Measurements from ENCODE around the gene EHD4.

EHD4 gene

DNA sequence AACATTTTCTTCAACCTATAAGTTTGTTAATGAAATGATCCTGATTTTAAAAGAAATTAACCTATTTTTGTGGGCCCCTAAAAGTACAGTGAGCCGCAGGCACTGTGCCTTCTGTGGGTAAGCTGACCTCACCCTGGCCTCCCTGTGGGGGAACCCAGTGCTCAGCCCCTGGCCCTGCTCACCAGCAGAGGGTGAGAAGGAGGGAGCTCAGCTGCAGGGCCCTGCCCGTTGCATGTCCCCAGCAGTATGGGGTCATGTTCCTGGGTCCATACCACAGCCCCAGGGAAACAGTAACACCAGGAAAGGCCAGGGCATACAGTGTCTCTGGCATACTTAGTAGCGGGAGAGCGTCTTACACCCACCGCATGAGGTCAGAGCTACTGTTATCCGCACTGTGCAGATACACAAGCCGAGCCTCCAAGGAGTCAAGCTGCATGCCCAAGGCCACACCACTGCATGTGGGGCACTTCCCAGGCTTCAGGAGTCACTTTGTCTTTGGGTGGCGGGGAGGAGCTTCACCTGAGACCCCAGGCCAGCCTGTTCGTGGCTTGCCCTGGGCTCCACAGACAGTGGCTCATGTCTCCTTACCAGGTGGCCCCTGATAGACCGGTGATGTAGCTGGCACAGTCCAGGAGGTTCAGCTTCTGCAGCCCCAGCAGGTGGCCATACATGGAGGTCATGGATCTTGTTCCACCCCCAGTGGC, 22.6 kb upstream of the EHD4 start:
- no peak for DNase-seq

DNA sequence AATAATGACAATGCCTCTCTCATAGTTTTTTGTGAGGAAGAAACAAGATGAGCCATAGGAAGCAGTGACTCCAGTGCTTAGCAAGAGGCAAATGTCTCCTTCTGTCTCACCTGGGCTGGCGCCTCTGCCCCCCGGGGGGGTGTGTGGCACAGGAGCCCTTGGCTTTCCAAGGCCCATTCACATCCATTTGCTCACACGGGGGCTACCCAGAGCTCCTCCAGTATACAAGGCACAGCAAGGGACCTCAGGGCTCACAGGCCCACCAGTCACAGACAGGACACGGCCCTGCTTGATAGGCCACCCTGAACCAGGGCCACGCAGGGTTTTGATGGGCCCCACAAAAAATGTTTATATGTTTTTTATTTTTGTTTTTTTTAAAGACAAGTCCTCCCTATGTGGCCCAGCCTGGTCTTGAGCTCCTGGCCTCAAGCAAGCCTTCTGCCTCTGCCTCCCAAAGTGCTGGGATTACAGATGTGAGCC, 21.9 kb upstream of the EHD4 start:
- DNase-seq, result no peak

DNA sequence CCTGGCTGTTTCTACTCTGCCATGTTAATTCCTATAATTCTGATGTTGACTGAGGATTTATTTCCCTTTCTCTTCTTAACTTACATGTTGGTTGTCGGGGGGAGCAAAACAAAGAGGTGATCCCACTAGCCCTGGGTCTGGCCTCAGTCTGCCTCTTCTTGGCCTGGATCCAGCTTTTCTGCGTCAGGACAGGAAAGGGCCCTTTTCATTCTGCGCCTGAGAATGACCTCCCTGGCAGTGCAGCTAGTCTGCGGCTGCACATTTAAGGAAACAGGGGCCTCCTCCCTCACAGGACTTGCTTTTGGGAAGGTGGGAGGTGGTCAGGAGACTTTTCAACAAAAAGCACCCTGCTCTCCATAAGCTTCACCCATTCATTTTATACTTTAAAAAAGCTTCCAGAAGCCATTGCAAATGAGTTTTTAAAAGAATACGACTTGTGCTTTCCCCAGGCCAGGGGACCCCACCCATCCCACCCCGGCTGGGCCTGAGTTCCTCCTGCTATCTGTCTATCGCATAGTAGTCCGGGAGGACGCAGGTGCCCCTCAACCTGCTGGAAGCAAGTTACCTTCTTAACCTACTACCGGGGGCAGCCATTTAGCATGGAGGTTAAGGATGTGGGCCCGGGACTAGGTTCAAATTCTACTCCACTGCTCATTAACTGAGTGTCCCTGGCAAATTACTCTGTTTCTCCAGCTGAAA, 21.3 kb upstream of the EHD4 start:
- no peak for DNase-seq

DNA sequence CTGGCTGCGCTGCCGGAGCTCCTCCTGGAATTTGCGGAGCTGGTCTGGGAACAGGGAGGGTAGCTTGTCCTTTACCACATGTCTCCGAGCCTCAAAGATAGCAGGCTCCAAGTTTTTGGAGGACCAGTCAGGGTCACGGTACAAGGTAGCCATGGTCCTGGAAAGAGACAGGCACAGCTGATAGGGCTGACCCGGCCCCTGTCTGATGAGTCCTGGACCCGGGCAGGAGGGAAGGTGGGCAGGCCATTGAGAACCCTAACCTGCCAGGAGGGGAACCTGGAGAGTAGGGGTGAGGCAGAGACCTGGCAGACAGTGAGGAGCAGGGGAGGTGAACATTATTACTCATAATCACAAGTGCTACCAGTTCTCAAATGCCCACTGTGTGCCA, 20.4 kb upstream of the EHD4 start:
- no peak for DNase-seq

DNA sequence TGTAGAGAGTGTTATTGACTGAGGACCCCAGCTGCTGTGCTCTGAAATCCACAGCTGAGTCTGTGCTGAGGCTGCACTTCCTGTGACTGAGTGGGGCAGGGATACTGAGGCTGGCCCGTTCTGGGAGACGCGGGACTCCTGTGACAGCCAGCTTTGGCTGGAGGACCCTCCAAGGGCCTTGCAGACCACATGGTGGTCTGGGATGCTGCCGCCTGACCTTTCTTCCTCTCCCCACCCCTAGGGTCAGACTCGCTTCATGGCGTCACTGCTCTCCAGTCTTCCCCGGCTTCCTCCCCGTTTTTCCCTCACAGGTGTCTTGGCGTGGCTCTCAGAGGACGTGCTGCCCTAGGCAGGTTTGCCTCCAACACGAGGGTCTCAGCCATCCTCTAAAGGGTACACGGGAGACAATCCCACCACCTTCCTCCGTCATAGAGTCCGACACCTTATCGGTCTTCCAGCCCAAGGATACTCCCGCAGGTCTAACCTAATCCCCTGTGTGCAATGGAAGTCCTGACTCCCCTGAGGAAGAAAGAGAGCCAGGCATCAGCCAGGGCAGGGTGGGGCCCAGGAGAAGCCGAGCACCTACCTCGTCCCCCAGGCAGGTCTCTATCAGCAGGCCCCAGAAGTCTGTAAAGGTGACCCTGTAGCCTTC, 19.9 kb upstream of the EHD4 start:
- DNase-seq, result no peak

DNA sequence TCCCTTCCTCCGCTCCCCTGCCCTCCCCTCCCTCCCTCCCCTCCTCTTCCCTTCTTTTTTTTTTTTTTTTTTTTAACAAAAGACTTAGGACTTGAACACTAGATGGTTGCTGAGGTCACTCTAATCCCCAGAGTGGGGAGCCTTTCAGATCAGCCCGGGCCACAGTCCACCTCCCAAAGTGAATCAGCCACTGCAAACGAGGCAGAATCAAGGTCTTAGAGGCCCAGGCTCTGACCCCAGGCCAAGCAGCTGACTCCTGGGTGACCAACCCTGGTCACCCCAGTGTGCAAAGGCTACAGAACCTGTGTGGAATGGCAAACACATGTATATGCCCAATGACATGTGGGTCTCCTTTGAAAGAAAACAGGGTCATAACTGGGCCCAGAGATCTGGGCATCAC, 18.3 kb upstream of the EHD4 start:
- DNase-seq, result no peak

DNA sequence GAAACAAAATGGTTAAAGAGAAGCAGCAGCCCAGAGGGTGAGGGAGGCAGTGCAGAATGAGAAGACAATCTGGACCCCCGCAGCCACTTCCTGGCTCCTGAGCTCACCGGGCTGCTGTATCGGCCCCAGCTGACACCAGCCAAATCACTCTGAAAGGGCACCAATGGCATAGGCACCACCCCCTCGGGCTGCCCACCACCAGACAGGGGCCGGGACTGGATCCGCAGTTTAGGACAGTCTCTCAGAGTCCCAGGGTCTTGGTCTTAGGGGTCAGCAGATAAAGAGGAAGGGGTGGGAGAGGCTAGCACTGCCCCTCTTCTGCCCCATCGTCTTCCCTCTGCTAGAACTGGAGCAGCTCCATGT, 17.9 kb upstream of the EHD4 start:
- no peak for DNase-seq

DNA sequence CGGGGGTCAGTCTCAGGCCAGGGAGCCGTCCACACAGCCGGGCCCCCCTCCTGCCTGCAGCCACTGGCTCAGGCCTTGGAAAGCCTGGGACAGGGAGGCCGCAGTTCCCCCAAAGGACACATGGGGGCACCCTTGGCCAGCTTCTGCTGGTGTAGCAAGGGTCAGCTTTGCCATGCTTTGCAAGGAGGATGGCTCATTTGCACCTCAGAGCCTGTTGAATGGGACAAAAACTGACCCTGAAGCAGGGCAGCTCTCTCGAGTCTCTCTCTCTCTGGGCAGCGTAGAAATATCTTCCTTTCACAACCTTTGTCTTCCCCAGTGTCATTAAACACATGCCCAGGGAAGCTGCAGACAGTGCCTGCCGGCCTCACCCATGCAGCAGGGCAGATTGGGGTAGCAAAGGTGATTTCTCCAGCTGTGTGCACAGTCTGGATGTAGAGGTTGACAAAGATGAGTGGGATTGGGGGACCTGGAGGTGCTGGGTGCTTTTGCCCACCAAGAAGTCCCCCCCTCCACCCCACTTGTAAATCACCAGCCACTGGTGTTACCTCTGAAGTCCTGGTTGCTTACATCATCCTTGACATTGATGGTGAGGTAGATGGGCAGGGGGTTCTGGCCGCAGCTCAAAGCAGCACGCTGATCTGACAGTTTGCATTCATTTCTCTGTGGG, 17.4 kb upstream of the EHD4 start:
- peak; percentile 84 to 92 (median 87) for DNase-seq

DNA sequence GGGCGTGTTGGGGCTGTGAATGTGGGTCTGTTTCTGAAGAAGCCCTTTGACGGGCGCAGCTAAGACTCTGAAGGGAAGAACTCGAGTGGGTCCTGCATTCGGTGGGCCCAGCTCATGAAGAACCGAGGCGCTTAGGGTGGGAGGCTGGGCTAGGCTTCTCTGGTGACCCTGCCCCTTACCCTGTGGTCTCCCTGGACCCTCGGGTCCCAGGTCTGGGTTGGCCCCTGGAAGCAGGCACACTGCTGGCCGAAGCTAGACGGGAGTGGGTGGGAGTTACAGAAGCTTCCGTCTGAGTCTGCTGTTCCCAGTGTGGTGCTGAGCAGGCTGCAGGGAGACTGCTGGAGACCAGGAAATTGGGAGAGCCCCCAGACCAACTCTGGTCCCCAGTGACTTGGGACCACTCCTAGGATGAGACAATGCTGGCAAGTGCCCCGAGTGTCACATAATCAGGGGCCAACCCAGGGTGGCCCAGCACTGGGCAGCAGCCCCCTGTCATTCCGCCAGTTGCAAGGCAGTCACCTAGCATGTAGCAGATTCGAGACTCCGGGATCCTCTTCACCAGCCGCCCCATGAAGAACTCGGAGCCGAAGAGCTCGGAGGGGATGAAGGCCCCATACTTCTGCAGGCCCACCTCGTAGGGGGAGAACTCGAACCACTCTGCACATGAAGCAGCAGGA, 16.7 kb upstream of the EHD4 start:
- DNase-seq, result no peak

DNA sequence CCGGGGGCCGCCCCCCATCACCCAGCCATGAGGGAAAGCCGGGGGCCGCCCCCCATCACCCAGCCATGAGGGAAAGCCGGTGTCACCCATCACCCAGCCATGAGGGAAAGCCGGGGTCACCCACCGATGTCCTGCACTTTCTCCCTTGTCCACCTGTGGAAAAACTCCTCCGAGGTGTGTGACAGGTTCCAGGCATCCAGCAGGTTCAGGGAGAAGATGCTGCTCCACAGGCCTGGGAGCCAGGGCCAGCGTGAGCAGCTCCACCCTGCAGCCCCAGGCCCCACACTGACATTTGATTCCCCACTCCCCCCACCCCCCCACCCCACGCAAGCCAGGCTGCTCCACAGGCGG, 15.5 kb upstream of the EHD4 start:
- no peak for DNase-seq

DNA sequence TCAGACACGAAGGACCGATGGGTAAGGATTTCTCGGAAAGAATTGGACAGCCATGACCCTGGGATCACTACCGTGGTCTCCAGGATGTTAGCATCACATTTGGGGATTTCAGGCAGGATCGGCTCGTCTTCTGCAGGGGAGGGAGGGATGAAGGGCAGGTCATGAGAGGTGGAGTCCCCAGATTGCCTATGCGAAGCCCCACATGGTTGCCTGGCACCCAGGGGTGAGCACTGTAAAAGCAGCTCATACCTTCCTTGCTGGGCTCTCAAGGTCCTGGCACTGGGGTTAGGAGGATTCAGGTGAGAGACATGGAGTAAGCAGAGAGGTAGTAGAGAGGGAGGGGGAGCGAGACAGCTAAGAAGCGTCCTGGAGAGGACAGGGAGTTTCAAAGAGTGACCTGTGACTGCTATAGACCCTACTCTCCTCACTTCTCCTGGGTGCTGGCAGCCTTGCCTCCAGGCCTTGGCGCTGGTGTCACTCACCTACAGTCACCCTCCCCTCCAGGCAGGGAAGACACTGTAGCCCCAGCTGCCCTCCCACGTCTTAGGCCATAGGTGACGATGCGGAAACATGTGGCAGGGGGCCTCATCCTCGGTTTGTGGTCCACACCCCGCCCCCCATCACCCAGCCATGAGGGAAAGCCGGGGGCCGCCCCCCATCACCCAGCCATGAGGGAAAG, 15.0 kb upstream of the EHD4 start:
- DNase-seq, result no peak

DNA sequence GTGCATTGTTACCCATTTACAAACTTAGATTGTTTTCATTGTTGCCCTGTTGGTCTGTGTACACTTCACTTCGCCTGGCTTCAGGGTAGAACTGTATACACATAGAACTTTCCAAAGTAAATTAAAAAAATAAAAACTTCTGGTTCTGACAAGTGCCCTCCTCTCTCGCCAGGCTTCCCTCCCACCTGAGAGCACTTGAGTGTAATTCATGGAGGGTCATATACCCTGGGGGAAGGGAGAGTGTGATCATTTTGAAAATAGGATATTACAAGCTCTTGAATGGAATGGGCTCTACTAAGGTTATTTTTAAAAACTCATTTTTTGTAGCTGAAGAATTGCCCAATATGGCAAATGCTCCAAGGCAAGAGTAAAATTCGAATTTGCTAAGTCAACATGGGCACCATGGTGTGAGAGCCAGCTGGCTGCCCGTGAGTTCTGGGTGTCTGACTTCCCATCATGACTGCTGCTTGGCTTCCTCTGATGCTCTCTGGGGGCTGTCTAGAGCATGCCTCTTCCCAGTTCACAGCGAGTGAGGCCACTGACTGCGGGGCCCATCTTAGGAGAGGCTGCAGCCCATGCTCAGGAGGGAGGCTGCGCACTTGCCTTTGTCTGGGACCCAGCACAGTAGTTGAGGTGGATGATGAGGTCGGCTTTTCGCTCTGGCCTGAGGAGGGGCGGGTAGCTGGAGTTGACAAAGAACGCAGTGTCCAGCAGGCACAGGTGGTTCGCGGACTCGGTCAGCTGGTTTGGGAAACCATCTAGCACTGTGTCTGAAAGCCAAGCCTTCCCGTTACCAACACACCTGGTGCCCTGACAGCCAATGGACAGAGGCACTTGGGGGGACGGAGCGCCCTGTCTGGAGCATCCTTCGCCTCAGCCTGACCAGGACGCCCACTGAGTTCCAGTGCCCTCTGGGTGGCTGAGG, 13.1 kb upstream of the EHD4 start:
- DNase-seq, result no peak

DNA sequence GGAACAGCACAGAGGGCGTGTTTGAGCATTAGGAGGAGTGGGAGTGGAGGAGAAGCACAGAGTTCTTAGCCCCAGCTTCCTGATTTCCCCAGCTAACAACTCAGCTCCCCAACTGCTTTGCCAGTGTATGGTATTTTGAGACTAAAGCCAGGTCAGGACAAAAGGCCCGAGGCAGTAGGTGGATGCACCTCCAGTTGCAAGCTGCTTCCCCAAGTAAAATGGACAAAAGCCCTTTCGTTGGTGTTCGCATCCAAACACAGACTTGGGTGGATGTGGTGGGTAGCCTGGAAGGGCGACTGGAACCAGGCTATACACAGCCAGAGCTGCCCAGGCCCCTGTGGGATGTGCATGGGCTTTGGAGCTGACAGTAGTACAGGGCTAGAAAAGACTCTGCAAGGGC, 12.3 kb upstream of the EHD4 start:
- no peak for DNase-seq

DNA sequence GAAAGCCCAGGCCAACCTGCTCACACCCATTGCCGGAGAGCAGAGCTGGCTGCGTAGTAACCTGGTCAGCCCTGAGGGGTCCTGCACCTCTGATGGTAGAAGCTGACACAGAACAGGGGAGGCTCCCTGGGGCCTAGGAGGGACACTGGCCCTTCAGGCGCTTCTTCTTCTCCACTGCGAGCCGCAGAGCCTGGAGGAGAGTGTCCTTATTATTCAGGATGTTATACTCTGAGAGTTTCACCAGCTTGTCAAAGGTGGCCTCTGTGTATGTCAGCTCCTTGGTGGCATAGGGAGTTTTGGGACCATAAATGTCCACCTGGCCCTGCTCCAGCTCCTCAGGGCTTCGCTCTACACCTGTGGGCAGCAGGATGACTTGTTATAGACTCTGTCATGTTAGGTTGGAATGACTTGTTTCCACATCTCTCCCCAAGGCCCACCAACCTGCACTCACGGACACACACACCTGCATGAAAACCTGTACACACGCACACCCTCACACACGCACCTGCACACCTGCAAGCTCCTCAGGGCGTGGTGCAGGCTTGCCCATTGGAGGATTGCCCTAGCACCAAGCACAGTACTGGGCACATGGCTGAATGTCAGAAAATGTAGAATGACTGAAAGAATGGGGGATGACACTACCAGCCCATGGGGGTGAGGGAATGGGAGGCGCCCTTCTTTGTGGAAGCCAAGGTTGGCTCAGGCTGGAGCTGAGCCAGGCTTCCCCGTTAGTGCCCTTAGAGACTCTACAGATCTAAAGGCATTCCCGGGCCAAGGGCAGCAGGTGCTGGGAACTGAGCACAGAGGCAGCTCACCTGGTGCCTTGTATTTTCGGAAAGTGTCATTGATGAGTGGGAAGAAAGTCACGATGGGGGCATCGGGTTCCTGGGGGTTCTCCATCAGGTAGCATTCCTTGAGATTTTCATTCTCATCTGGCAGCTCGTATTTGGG, 11.5 kb upstream of the EHD4 start:
- DNase-seq, result no peak

DNA sequence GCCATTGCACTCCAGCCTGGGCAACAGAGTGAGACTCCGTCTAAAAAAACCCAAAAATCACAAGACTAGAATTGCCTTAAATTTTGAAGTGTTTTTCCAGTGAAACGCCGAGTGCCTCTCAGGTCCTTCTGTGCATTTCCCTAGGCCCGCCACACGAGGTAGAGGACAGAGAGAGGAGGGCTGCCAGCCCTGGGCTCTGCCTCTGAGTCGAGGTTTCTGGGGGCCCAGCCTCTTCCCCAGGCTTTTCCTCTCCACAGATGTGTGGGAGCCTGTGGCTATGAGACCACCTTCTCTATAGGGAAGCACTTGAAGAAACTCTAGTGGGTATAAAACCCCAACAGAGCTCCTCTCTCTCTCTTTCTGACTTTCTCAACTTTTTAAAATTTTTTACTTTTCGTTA, 10.9 kb upstream of the EHD4 start:
- no peak for DNase-seq

DNA sequence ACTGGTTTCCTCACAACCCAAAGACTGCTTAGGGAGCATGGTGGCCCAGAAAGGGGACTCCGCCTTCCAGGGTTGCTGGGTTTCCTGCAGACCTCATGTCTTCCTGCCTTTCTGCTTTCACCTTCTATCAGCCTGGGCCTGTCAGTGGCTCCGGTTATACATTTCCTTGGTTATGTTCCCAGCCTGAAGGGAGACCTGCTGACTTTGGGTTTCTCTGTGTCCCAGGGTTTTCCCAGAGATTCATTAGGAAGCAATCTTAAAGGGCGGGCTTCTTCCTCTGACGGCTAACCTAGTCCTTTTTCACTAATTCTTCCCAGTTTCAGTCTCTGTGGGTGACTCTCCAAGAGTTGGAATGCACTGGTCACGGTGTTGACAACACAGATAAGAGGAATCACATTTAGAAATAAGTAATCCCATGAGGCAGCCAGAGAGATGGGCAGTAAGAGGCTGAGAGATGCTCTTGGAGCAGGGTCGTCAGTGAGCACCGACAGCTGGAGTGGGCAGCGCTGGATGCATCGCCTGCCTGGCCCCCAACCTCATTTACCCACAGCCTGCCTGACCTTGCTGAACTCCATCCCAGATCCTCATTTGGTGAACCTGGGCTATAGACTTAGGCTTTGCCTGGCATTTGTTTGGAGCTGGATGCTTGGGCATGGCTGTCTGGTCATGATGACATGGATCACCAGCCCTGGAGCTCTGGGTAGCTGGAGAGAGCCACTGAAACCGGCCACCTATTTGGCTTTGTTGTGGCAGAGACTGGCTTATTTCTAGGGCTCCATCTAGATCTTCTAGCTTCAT, 10.0 kb upstream of the EHD4 start:
- DNase-seq, result no peak

DNA sequence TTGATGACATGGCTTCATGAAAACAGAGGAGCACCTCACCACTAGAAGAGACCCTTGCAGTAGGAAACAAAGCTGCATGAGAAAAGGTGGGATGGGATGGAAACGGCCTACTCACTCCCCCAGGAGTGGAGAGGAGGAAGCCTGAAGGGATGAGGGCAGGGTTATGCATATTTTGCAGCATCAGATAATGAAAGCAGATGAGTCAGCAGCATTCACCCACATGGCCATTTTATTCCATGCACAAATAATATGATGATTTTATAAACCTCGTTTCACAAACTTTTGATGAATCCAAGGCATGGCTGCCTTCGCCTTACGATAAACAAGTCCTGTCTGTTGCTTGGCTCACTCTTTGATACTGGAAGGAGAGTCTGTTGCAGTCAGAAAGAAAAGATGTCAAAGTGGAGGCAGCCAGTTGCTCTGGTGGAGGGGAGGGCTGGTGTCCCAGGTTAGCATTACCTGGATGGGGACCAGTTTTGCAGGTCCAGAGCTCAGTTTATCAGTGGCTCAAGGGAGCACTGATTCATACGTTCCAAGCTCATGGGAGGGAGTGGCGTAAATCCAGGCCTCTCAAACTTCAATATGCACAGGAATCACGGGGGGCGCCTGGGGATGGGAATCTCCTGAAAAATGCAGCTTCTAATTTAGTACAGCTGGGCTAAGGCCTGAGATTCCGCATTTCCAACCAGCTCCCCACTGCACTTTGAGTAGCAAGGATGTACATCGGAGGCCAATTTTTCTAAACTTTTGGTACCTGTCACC, 9.2 kb upstream of the EHD4 start:
- DNase-seq, result no peak

DNA sequence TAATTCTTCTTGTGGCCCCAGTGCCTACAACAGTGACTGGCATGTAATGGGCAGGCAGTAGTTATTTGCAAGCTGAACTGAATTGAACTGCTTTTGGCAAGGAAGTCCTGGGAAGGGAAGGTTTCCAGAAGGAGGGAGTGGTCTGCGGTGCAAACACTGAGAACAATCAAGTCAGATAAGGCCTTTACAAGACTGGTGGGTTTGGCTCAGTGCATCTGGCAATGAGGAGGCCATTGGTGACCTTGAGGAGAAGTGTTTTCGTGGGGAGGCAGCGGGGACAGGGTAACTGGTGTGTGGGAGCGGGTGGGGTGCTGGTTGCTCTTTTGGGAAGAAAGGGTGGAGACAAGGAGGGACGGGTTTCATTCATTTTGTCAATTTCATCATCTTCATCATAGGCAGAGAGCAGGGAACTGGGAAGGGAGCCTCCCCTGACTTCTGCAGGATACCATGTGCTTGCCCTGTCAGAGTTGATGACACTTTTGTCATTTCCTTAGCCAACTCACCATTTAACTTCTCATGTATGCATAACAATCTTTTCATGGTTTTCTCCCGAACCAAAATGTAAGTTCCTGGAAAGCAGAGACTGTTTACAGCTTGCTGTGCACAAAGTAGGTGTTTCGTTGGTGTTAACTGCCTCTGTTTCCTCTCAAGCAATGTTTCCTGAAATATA, 8.4 kb upstream of the EHD4 start:
- peak in 3 of 4 experiments; percentile 49 to 54 (median 53) for DNase-seq

Measured in suppressor macrophage (primary cell).